HEK293 (cell line): ENCODE results near the gene RPS15A.

ENCODE experiments used
- KLF9 ChIP-seq: fragments of 450-650 bp; formaldehyde crosslinking; IDR thresholded peaks from 2 replicates; pipeline ENCODE4 v1.5.1; 2016; ENCODE audit warnings: missing biosample characterization, missing genetic modification characterization, low read depth
- YY1 ChIP-seq: fragments of 450-650 bp; formaldehyde crosslinking; IDR thresholded peaks from 2 replicates; pipeline ENCODE4 v1.5.1; 2018; ENCODE audit warnings: missing biosample characterization, missing genetic modification characterization
- ZNF121 ChIP-seq: fragments of 450-650 bp; formaldehyde crosslinking; IDR thresholded peaks from 2 replicates; pipeline ENCODE4 v1.5.1; 2016; ENCODE audit warnings: missing biosample characterization, missing genetic modification characterization
- ZNF16 ChIP-seq: fragments of 450-650 bp; formaldehyde crosslinking; IDR thresholded peaks from 2 replicates; pipeline ENCODE4 v1.5.1; 2016; ENCODE audit warnings: low read depth, missing biosample characterization, missing genetic modification characterization
- ZNF2 ChIP-seq: fragments of 450-650 bp; formaldehyde crosslinking; IDR thresholded peaks from 2 replicates; pipeline ENCODE4 v1.5.1; 2016; ENCODE audit warnings: missing biosample characterization, missing genetic modification characterization
- ZNF24 ChIP-seq: fragments of 450-650 bp; formaldehyde crosslinking; IDR thresholded peaks from 2 replicates; pipeline ENCODE4 v1.5.1; 2016; ENCODE audit warnings: missing biosample characterization, missing genetic modification characterization
- ZNF274 ChIP-seq, 2 experiments: fragments of 200-500 bp in 1 of 2; fragments of 450-650 bp in 1 of 2; sonication (Bioruptor generic) in 1 of 2; formaldehyde crosslinking in 1 of 2; IDR thresholded peaks; 2 replicates each; pipeline versions ENCODE4 v1.5.1 to v1.6.1; 2014 to 2016; ENCODE audit warnings: borderline replicate concordance in 1 of 2, inconsistent platforms in 1 of 2, low read length in 1 of 2, missing biosample characterization in 1 of 2, missing genetic modification characterization in 1 of 2
- ZNF350 ChIP-seq: fragments of 450-650 bp; formaldehyde crosslinking; IDR thresholded peaks from 2 replicates; pipeline ENCODE4 v1.5.0; 2017; ENCODE audit warnings: missing biosample characterization, mild to moderate bottlenecking, missing genetic modification characterization
- ZNF366 ChIP-seq: fragments of 450-650 bp; formaldehyde crosslinking; conservative IDR thresholded peaks from 2 replicates; pipeline ENCODE4 v1.5.1; 2016; ENCODE audit warnings: missing biosample characterization, missing genetic modification characterization
- ZNF530 ChIP-seq: fragments of 450-650 bp; formaldehyde crosslinking; IDR thresholded peaks from 2 replicates; pipeline ENCODE4 v1.5.1; 2016; ENCODE audit warnings: low read depth, missing biosample characterization, missing genetic modification characterization
- ZNF549 ChIP-seq: fragments of 450-650 bp; IDR thresholded peaks from 2 replicates; pipeline ENCODE4 v1.5.1; 2018; ENCODE audit warnings: missing biosample characterization, missing genetic modification characterization, mild to moderate bottlenecking, inconsistent platforms, moderate library complexity
- ZNF707 ChIP-seq: fragments of 450-650 bp; formaldehyde crosslinking; IDR thresholded peaks from 2 replicates; pipeline ENCODE4 v1.5.1; 2016; ENCODE audit warnings: missing biosample characterization, missing genetic modification characterization
- ZNF792 ChIP-seq: fragments of 450-650 bp; formaldehyde crosslinking; IDR thresholded peaks from 2 replicates; pipeline ENCODE4 v1.5.1; 2016; ENCODE audit warnings: missing biosample characterization, missing genetic modification characterization
- ZNF830 ChIP-seq: fragments of 450-650 bp; IDR thresholded peaks from 2 replicates; pipeline ENCODE4 v1.5.0; 2018; ENCODE audit warnings: missing biosample characterization, missing genetic modification characterization, low read depth, mild to moderate bottlenecking, moderate library complexity
- ZSCAN30 ChIP-seq: fragments of 450-650 bp; IDR thresholded peaks from 2 replicates; pipeline ENCODE4 v1.5.1; 2018; ENCODE audit warnings: missing biosample characterization, mild to moderate bottlenecking, missing genetic modification characterization, moderate library complexity
- TF ChIP-seq, protein P1 (sequence below): fragments of 450-650 bp; formaldehyde crosslinking; IDR thresholded peaks from 2 replicates; pipeline ENCODE4 v1.5.1; 2016; ENCODE audit warnings: missing biosample characterization, missing genetic modification characterization
- TF ChIP-seq, protein P2 (sequence below): fragments of 450-650 bp; formaldehyde crosslinking; IDR thresholded peaks from 2 replicates; pipeline ENCODE4 v1.5.1; 2016; ENCODE audit warnings: missing biosample characterization, missing genetic modification characterization
- TF ChIP-seq, protein P3 (sequence below): fragments of 450-650 bp; formaldehyde crosslinking; IDR thresholded peaks from 2 replicates; pipeline ENCODE4 v1.5.1; 2016; ENCODE audit warnings: missing biosample characterization, missing genetic modification characterization, low read depth
- TF ChIP-seq, protein P4 (sequence below): fragments of 450-650 bp; formaldehyde crosslinking; IDR thresholded peaks from 2 replicates; pipeline ENCODE4 v1.5.1; 2016; ENCODE audit warnings: missing biosample characterization, missing genetic modification characterization, borderline replicate concordance
- TF ChIP-seq, protein P5 (sequence below): fragments of 450-650 bp; formaldehyde crosslinking; IDR thresholded peaks from 2 replicates; pipeline ENCODE4 v1.5.1; 2016; ENCODE audit warnings: missing biosample characterization, missing genetic modification characterization
- TF ChIP-seq, protein P6 (sequence below): fragments of 450-650 bp; formaldehyde crosslinking; IDR thresholded peaks from 2 replicates; pipeline ENCODE4 v1.5.0; 2017; ENCODE audit warnings: missing biosample characterization, missing genetic modification characterization, borderline replicate concordance

RPS15A gene

DNA sequence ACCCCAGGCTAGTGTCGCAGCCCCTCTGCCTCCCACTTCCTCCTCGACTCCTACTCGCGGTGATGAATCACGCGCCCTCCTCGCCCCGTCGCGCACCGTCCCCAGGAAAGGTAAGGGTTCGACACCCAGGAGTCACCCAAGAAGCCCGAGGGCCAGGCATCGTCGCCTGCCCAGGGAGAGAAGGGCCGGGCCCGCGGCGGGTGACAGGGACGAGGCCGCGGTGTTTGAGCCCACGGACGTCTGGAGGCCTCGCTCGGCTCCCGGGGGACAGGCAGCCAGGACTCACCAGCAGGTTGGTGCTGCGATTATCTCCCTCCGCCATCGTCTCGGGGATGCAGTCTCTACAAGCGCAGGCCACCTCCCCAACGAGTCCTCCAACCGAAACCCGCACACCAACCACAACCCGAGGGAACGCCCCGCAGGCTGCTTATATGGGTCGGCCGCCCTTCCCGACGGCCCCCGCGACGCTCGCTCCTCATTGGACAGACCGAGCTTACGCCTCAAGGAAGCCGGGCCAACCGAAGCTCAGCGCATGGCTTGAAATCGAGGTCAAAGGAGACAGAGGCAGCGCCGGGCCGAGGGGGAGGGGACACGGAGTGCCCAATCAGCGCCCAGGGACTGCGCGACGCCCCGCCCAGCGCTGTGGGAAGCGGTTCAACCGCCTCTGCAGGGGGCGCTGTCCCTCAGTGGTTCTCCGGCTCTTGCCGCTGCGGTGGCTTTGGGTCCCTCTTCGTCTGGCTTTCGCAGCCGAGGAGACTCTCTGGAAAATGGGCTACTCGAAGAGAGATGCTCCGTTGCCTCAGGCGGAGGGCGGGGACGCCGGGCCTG lies 11.2 kb upstream of the RPS15A start, which contains the start of gene ARL6IP1 (continued):
- TF ChIP-seq, protein P1, sequence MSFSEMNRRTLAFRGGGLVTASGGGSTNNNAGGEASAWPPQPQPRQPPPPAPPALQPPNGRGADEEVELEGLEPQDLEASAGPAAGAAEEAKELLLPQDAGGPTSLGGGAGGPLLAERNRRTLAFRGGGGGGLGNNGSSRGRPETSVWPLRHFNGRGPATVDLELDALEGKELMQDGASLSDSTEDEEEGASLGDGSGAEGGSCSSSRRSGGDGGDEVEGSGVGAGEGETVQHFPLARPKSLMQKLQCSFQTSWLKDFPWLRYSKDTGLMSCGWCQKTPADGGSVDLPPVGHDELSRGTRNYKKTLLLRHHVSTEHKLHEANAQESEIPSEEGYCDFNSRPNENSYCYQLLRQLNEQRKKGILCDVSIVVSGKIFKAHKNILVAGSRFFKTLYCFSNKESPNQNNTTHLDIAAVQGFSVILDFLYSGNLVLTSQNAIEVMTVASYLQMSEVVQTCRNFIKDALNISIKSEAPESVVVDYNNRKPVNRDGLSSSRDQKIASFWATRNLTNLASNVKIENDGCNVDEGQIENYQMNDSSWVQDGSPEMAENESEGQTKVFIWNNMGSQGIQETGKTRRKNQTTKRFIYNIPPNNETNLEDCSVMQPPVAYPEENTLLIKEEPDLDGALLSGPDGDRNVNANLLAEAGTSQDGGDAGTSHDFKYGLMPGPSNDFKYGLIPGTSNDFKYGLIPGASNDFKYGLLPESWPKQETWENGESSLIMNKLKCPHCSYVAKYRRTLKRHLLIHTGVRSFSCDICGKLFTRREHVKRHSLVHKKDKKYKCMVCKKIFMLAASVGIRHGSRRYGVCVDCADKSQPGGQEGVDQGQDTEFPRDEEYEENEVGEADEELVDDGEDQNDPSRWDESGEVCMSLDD = no peak
- TF ChIP-seq ZNF530 (tag by site-specific recombination) (no peak), ZNF16 (no peak), ZNF792 (tag by site-specific recombination) (0 out of 2 replicates have a peak, but pooled peaks have one; percentile 68), ZNF707 (tag by site-specific recombination) (no peak), ZNF366 (tag by site-specific recombination) (peak; percentile 41; the same call in 1 of the 2 replicates), ZNF274 (IDR thresholded peaks at IDR 0.05; ENCODE audit: low read length) (no peak), ZNF274 (tag by site-specific recombination; IDR thresholded peaks at IDR 0.05; ENCODE audit: borderline replicate concordance) (no peak), ZSCAN30 (tag by site-specific recombination) (peak; percentile 81), ZNF2 (peak; percentile 61), ZNF24 (tag by site-specific recombination) (peak; percentile 70; the same call in 1 of the 2 replicates), ZNF350 (tag by site-specific recombination) (no peak), ZNF830 (tag by site-specific recombination) (no peak), ZNF549 (no peak), YY1 (tag by site-specific recombination) (peak; percentile 71), ZNF121 (tag by site-specific recombination) (no peak; the same call in 1 of the 2 replicates), KLF9 (tag by site-specific recombination) (peak; percentile 69)
- TF ChIP-seq, protein P2, sequence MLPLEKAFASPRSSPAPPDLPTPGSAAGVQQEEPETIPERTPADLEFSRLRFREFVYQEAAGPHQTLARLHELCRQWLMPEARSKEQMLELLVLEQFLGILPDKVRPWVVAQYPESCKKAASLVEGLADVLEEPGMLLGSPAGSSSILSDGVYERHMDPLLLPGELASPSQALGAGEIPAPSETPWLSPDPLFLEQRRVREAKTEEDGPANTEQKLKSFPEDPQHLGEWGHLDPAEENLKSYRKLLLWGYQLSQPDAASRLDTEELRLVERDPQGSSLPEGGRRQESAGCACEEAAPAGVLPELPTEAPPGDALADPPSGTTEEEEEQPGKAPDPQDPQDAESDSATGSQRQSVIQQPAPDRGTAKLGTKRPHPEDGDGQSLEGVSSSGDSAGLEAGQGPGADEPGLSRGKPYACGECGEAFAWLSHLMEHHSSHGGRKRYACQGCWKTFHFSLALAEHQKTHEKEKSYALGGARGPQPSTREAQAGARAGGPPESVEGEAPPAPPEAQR (tag by site-specific recombination) = 0 out of 2 replicates have a peak, but pooled peaks have one; percentile 59
- TF ChIP-seq, protein P3, sequence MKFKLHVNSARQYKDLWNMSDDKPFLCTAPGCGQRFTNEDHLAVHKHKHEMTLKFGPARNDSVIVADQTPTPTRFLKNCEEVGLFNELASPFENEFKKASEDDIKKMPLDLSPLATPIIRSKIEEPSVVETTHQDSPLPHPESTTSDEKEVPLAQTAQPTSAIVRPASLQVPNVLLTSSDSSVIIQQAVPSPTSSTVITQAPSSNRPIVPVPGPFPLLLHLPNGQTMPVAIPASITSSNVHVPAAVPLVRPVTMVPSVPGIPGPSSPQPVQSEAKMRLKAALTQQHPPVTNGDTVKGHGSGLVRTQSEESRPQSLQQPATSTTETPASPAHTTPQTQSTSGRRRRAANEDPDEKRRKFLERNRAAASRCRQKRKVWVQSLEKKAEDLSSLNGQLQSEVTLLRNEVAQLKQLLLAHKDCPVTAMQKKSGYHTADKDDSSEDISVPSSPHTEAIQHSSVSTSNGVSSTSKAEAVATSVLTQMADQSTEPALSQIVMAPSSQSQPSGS (tag by site-specific recombination) = no peak
- TF ChIP-seq, protein P4, sequence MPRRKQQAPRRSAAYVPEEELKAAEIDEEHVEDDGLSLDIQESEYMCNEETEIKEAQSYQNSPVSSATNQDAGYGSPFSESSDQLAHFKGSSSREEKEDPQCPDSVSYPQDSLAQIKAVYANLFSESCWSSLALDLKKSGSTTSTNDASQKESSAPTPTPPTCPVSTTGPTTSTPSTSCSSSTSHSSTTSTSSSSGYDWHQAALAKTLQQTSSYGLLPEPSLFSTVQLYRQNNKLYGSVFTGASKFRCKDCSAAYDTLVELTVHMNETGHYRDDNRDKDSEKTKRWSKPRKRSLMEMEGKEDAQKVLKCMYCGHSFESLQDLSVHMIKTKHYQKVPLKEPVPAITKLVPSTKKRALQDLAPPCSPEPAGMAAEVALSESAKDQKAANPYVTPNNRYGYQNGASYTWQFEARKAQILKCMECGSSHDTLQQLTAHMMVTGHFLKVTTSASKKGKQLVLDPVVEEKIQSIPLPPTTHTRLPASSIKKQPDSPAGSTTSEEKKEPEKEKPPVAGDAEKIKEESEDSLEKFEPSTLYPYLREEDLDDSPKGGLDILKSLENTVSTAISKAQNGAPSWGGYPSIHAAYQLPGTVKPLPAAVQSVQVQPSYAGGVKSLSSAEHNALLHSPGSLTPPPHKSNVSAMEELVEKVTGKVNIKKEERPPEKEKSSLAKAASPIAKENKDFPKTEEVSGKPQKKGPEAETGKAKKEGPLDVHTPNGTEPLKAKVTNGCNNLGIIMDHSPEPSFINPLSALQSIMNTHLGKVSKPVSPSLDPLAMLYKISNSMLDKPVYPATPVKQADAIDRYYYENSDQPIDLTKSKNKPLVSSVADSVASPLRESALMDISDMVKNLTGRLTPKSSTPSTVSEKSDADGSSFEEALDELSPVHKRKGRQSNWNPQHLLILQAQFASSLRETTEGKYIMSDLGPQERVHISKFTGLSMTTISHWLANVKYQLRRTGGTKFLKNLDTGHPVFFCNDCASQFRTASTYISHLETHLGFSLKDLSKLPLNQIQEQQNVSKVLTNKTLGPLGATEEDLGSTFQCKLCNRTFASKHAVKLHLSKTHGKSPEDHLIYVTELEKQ = peak; percentile 15; the same call in 1 of the 2 replicates
- TF ChIP-seq, protein P5, sequence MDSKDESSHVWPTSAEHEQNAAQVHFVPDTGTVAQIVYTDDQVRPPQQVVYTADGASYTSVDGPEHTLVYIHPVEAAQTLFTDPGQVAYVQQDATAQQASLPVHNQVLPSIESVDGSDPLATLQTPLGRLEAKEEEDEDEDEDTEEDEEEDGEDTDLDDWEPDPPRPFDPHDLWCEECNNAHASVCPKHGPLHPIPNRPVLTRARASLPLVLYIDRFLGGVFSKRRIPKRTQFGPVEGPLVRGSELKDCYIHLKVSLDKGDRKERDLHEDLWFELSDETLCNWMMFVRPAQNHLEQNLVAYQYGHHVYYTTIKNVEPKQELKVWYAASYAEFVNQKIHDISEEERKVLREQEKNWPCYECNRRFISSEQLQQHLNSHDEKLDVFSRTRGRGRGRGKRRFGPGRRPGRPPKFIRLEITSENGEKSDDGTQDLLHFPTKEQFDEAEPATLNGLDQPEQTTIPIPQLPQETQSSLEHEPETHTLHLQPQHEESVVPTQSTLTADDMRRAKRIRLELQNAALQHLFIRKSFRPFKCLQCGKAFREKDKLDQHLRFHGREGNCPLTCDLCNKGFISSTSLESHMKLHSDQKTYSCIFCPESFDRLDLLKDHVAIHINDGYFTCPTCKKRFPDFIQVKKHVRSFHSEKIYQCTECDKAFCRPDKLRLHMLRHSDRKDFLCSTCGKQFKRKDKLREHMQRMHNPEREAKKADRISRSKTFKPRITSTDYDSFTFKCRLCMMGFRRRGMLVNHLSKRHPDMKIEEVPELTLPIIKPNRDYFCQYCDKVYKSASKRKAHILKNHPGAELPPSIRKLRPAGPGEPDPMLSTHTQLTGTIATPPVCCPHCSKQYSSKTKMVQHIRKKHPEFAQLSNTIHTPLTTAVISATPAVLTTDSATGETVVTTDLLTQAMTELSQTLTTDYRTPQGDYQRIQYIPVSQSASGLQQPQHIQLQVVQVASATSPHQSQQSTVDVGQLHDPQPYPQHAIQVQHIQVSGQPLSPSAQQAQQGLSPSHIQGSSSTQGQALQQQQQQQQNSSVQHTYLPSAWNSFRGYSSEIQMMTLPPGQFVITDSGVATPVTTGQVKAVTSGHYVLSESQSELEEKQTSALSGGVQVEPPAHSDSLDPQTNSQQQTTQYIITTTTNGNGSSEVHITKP (tag by site-specific recombination) = peak; percentile 82
- TF ChIP-seq, protein P6, sequence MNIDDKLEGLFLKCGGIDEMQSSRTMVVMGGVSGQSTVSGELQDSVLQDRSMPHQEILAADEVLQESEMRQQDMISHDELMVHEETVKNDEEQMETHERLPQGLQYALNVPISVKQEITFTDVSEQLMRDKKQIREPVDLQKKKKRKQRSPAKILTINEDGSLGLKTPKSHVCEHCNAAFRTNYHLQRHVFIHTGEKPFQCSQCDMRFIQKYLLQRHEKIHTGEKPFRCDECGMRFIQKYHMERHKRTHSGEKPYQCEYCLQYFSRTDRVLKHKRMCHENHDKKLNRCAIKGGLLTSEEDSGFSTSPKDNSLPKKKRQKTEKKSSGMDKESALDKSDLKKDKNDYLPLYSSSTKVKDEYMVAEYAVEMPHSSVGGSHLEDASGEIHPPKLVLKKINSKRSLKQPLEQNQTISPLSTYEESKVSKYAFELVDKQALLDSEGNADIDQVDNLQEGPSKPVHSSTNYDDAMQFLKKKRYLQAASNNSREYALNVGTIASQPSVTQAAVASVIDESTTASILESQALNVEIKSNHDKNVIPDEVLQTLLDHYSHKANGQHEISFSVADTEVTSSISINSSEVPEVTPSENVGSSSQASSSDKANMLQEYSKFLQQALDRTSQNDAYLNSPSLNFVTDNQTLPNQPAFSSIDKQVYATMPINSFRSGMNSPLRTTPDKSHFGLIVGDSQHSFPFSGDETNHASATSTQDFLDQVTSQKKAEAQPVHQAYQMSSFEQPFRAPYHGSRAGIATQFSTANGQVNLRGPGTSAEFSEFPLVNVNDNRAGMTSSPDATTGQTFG (tag by site-specific recombination) = 0 out of 2 replicates have a peak, but pooled peaks have one; percentile 46
